ENCODE results near the gene NBDY. TPM values are rescaled to one million over a fixed set of nuclear protein-coding genes. Genes with fewer than 3 reads are reported as not detected.

The NBDY gene
- total RNA-seq, 1 donor from 2014 or later: 20.2 TPM

Other genes with a start within 250 kb of the NBDY start
- 20.7 and 24.2 TPM in 2 replicates for gene UBQLN2, start 165.6 kb upstream of the NBDY start, total RNA-seq

All from glomerular endothelial cell (primary cell).